GM23338 (cell line): ENCODE results near the gene SLC4A2.

Experiments used
- EZH2phosphoT487 ChIP-seq: fragments of 200-600 bp; sonication (generic); IDR thresholded peaks from one replicate; pipeline ENCODE4 v1.8.1; 2018; ENCODE audit warnings: antibody characterized with exemption; ENCODE audit not compliant: unreplicated experiment
- POLR2AphosphoS5 ChIP-seq: IDR thresholded peaks from 2 replicates; pipeline ENCODE4 v1.6.1; 2016; ENCODE audit warnings: antibody characterized with exemption, low read depth
- STAT1 ChIP-seq: IDR thresholded peaks from one replicate; pipeline ENCODE4 v1.6.1; 2016; ENCODE audit warnings: antibody characterized with exemption; ENCODE audit not compliant: unreplicated experiment
- TF ChIP-seq, protein P1 (sequence below), 2 experiments: fragments of 200-600 bp in 1 of 2; sonication (generic) in 1 of 2; conservative IDR thresholded peaks; 2 replicates each; pipeline versions ENCODE4 v1.5.1 to v1.6.1; 2016 to 2017; ENCODE audit warnings: antibody characterized with exemption in 2 of 2, low read depth in 2 of 2, mild to moderate bottlenecking in 2 of 2, moderate library complexity in 1 of 2
- TF ChIP-seq, protein P2 (sequence below): IDR thresholded peaks from 2 replicates; pipeline ENCODE4 v1.6.1; 2016; ENCODE audit warnings: antibody characterized with exemption
- TF ChIP-seq, protein P3 (sequence below): IDR thresholded peaks from one replicate; pipeline ENCODE4 v1.6.1; 2018; ENCODE audit warnings: antibody characterized with exemption; ENCODE audit not compliant: unreplicated experiment

DNA sequence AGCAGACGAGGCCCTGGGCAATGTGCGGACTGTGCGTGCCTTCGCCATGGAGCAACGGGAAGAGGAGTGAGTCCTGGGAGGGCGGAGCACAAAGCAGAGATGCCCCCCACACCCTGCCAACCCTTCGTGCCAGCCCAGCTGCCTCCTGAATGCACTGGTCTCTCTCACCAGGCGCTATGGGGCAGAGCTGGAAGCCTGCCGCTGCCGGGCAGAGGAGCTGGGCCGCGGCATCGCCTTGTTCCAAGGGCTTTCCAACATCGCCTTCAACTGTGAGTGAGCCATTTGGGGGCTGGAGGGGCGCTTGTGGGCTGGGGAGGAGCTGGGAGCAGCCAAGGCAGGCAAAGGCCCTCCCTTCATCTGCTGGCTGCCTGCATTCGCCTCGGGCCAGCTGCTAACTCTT is 23.5 kb upstream of the SLC4A2 start:
- TF ChIP-seq, protein P1, sequence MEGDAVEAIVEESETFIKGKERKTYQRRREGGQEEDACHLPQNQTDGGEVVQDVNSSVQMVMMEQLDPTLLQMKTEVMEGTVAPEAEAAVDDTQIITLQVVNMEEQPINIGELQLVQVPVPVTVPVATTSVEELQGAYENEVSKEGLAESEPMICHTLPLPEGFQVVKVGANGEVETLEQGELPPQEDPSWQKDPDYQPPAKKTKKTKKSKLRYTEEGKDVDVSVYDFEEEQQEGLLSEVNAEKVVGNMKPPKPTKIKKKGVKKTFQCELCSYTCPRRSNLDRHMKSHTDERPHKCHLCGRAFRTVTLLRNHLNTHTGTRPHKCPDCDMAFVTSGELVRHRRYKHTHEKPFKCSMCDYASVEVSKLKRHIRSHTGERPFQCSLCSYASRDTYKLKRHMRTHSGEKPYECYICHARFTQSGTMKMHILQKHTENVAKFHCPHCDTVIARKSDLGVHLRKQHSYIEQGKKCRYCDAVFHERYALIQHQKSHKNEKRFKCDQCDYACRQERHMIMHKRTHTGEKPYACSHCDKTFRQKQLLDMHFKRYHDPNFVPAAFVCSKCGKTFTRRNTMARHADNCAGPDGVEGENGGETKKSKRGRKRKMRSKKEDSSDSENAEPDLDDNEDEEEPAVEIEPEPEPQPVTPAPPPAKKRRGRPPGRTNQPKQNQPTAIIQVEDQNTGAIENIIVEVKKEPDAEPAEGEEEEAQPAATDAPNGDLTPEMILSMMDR (conservative IDR thresholded peaks at IDR 0.05; ENCODE audit: low read depth in 2 of 2): no peak
- TF ChIP-seq STAT1 (no peak), POLR2AphosphoS5 (no peak), EZH2phosphoT487 (no peak)
- TF ChIP-seq, protein P2, sequence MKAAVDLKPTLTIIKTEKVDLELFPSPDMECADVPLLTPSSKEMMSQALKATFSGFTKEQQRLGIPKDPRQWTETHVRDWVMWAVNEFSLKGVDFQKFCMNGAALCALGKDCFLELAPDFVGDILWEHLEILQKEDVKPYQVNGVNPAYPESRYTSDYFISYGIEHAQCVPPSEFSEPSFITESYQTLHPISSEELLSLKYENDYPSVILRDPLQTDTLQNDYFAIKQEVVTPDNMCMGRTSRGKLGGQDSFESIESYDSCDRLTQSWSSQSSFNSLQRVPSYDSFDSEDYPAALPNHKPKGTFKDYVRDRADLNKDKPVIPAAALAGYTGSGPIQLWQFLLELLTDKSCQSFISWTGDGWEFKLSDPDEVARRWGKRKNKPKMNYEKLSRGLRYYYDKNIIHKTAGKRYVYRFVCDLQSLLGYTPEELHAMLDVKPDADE: no peak
- TF ChIP-seq, protein P3, sequence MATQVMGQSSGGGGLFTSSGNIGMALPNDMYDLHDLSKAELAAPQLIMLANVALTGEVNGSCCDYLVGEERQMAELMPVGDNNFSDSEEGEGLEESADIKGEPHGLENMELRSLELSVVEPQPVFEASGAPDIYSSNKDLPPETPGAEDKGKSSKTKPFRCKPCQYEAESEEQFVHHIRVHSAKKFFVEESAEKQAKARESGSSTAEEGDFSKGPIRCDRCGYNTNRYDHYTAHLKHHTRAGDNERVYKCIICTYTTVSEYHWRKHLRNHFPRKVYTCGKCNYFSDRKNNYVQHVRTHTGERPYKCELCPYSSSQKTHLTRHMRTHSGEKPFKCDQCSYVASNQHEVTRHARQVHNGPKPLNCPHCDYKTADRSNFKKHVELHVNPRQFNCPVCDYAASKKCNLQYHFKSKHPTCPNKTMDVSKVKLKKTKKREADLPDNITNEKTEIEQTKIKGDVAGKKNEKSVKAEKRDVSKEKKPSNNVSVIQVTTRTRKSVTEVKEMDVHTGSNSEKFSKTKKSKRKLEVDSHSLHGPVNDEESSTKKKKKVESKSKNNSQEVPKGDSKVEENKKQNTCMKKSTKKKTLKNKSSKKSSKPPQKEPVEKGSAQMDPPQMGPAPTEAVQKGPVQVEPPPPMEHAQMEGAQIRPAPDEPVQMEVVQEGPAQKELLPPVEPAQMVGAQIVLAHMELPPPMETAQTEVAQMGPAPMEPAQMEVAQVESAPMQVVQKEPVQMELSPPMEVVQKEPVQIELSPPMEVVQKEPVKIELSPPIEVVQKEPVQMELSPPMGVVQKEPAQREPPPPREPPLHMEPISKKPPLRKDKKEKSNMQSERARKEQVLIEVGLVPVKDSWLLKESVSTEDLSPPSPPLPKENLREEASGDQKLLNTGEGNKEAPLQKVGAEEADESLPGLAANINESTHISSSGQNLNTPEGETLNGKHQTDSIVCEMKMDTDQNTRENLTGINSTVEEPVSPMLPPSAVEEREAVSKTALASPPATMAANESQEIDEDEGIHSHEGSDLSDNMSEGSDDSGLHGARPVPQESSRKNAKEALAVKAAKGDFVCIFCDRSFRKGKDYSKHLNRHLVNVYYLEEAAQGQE: no peak
